ENCODE data around the gene CNOT8. TPM values are rescaled to one million over a fixed set of nuclear protein-coding genes. Genes with fewer than 3 reads are reported as not detected.
"Not testable (repeated sequence)": the region's sequence is repeated elsewhere in the genome, so short reads cannot be mapped to it uniquely, and the experiment has no call there.

Gene CNOT8
- total and polyA plus RNA-seq, 2 of the 4 experiments (the other 2 are of a cell fraction): 41.4 to 49.1 TPM

DNA sequence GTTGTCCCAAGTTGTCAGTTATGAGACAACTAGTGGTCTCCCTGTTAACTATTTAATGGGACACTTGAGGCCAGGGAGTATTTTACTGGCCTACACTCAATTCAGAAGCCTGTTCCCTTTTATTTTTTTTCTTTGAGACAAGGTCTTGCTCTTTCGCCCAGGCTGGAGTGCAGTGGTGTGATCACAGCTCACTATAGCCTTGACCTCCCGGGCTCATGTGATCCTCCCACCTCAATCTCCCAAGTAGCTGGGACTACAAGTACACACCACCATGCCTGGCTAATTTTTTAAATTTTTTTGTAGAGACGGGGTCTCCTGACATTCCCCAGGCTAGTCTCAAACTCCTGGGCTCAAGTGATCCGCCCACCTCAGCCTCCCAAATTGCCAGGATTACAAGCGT, 35.5 kb upstream of the CNOT8 start:
- H3K4me3 ChIP-seq (ENCODE audit: insufficient read depth, low read depth, low read length); CTCF ChIA-PET; H2BK20ac ChIP-seq (ENCODE audit: low read depth, low read length); H3K9me3 ChIP-seq (ENCODE audit: control insufficient read depth, insufficient read depth, low read length); H3K23ac ChIP-seq (ENCODE audit: low read depth, low read length); H3K27me3 ChIP-seq (ENCODE audit: control insufficient read depth, insufficient read depth, low read length); H3K56ac ChIP-seq (ENCODE audit: extremely low read depth, insufficient read depth, low read length); H4K8ac ChIP-seq (ENCODE audit: low read depth in 2 of 2, low read length in 2 of 2); ATAC-seq (ENCODE audit: low read depth); H2BK5ac ChIP-seq (ENCODE audit: low read depth, low read length, poor library complexity, severe bottlenecking); H2BK15ac ChIP-seq (ENCODE audit: low read depth, low read length); H3K4me2 ChIP-seq (ENCODE audit: low read depth, low read length); H3K9ac ChIP-seq (ENCODE audit: low read depth, low read length); dilution Hi-C loops (cut with HindIII; ENCODE audit: low sequenced_read_pairs, unreplicated experiment); H3K14ac ChIP-seq (replicated peaks; ENCODE audit: low read depth, low read length); H3K27ac ChIP-seq (ENCODE audit: insufficient read depth, low read length); H4K5ac ChIP-seq (ENCODE audit: low read depth, low read length); H3K4me1 ChIP-seq (ENCODE audit: control insufficient read depth, insufficient read depth, low read length); H3K18ac ChIP-seq (ENCODE audit: low read depth, low read length); DNase-seq; H2AK9ac ChIP-seq (replicated peaks; ENCODE audit: low read depth, low read length, poor library complexity); BruUV-seq (replicated peaks); intact Hi-C loops (cut with micrococcal nuclease); H2AFZ ChIP-seq (replicated peaks; ENCODE audit: low read length, poor library complexity); H2AK5ac ChIP-seq (ENCODE audit: low read depth, low read length); H4K20me1 ChIP-seq (ENCODE audit: insufficient read depth, low read length); H3K4ac ChIP-seq (ENCODE audit: low read depth, low read length); POLR2A ChIA-PET (ENCODE audit: unreplicated experiment); H2BK120ac ChIP-seq (ENCODE audit: low read depth, low read length); H4K91ac ChIP-seq (ENCODE audit: insufficient read depth, low read depth, low read length): not testable (repeated sequence)
- WGBS, 2 experiments (ENCODE audit: extremely low coverage in 2 of 2, insufficient read length in 1 of 2): 90% methylated on average over 2 of the region's 5 CpGs; no CpG with 5 or more reads in 1 of the 2 experiments
- in situ Hi-C loops (cut with MboI; ENCODE audit: low sequenced_read_pairs): loop anchor here (25.0 kb wide), 1 partner anchor 361 kb away; no protein-coding TSS in a partner anchor
- Histone ChIP-seq H3K79me1 (ENCODE audit: low read depth in 1 of 2, low read length in 2 of 2) (peaks cover 6 to 21% of the 10 kb centered on the region in 2 experiments; a peak in 3 of 4 replicates), H3K9me1 (ENCODE audit: insufficient read depth, low read length) (peaks cover 15% of the 10 kb centered on the region; the same call in 1 of the 2 replicates), H3K36me3 (ENCODE audit: control insufficient read depth, insufficient read depth, low read length) (peaks cover 50% of the 10 kb centered on the region)

All from IMR-90 (cell line).